NCI-H2107 treated with DMSO at 0.1 percent for 48 hours (cell line): Measurements from ENCODE around the gene LSR.
A peak's percentile ranks its signal among the peaks of the same experiment; 100 is the strongest.

Source experiments
- DNase-seq: peaks from one replicate; lab custom pipeline; 2025; ENCODE audit not compliant: unreplicated experiment; lab: John Stamatoyannopoulos, UW

The LSR gene

GRCh38 chr19:35248310-35249145 is at the start of gene LSR:
TSS of gene LSR (plus strand) at chr19:35249002. CDS start at chr19:35249023, 21 bp downstream.
- DNase-seq, result peak; percentile 83

GRCh38 chr19:35199481-35199880 is 49.3 kb upstream of the LSR start:
- DNase-seq, result no peak

- no peak for DNase-seq
These were observed 45.8 kb upstream of the LSR start for GRCh38 chr19:35202722-35203688.

DNA sequence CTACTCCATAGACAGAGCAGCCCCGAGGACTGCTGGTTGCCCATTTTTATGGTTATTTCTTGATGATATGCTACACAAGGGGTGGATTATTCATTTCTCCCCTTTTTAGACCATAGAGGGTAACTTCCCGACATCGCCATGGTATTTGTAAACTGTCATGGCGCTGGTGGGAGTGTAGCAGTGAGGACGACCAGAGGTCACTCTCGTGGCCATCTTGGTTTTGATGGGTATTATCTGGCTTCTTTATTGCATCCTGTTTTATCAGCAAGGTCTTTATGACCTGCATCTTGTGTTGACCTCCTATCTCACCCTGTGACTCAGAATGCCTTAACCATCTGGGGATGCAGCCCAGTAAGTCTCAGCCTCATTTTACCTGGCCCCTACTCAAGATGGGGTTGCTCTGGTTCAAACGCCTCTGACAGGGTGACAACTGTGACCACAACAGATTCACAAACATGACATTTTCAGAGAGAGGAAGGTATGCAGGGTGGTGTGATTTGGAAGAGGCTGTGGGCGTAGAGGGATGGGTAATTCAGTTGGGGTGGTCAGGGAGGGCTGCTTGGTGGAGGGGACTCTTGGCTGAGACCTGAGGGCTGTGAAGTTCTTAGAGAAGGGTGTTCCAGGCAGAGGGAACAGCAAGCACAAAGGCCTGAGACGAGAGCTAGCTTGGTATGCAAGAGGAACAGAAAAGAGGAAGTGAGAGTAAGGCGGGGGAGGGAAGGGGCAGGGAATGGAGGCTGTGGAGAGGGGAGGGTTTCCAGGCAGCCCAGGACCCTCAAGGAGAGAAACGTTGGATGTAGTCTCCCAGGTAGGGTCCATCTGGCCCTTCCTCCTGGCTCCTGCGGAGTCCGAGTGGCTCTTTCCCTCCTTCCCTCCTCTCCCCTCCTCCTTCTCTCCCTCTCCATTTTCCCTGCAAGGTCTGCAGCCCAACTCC is 43.7 kb upstream of the LSR start:
- no peak for DNase-seq

DNA sequence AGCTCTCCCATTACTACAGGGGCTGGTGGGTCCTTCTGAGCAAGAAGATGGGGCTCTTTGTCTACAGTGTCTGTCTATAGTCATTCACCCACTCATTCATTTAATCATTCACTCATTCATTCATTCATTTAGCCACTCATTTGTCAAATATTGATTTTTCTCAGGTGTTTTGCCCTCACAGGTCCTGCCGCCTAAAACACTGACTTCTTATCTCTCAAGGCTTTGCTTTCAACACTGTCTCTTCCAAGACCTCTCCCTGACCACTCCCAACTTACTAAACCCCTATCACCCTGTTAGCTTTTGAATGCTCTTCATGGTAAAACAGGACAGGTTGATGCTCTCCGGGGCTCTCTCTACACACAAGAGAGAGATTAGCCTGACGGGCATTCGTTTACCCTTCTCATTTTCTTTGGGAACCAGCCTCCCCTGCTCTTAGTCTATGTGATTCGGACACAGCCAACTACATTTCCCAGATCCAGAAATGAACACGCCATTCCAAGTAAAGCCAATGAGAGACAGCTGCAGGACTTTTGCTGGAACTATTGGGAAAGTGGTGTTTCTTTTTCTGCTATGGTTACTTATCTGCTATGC is 43.0 kb upstream of the LSR start:
- no peak for DNase-seq

DNA sequence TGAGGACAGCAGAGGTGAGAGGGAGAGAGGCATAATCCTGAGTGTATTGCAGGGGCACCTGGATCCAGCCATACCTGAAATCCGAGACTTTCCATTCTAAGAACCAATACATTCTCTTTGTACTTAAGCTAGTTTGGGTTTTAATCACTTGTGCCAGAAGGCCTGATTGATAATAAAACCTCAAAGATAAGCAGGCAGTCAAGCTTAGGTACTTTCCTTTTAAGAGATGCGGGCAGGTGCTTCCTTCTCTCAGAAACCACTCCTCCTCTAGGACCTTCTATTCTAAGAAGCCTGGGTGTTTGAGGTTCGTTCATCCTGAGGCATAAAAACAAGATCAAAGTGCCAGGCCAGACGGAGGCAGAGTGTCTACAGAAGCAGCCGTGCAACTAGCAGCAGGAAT is 42.4 kb upstream of the LSR start:
- DNase-seq, result no peak

DNA sequence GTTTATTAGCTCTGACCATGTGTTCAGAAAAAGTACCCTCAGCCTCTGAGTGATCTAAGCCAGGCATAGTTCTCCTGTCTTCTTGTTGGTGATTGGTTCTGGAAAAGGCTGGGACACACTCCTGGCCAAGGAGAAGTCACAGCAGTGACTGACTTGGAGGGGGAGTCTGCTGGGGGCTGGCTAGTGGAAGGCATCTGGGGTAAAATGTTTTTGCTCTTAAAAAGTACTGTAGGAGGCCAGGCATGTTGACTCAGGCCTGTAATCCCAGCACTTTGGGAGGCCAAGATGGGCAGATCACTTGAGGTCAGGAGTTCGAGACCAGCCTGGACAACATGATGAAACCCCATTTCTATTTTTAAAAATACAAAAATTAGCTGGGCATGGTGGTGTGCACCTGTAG is 41.9 kb upstream of the LSR start:
- no peak for DNase-seq

DNA sequence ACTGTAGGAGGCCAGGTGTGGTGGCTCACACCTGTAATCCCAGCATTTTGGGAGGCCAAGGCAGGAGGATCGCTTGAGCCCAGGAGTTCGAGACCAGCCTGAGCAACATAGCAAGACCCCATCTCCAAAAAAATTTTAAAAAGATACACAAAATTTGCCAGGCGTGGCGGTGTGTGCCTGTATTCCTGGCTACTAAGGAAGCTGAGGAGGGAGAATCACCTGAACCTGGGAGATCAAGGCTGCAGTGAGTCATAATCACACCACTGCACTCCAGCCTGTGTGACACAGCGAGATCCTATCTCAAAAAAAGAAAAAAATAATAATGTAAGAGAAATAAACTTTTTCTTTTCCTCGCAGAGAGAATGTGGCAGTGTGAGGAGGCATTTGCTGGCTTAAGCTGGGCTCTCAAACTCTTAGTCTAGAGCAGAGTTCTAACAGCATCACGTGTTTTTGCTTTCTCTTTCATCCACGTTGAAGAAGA is 41.4 kb upstream of the LSR start:
- no peak for DNase-seq

GRCh38 chr19:35208121-35208520 is 40.7 kb upstream of the LSR start:
- DNase-seq, result no peak

GRCh38 chr19:35209646-35210045 is 39.2 kb upstream of the LSR start:
- DNase-seq, result no peak

GRCh38 chr19:35211545-35212230 is 37.1 kb upstream of the LSR start:
- DNase-seq, result no peak

GRCh38 chr19:35212241-35212640 is 36.6 kb upstream of the LSR start:
- DNase-seq, result no peak

GRCh38 chr19:35213663-35214632 is 34.9 kb upstream of the LSR start:
- peak; percentile 26 for DNase-seq

DNA sequence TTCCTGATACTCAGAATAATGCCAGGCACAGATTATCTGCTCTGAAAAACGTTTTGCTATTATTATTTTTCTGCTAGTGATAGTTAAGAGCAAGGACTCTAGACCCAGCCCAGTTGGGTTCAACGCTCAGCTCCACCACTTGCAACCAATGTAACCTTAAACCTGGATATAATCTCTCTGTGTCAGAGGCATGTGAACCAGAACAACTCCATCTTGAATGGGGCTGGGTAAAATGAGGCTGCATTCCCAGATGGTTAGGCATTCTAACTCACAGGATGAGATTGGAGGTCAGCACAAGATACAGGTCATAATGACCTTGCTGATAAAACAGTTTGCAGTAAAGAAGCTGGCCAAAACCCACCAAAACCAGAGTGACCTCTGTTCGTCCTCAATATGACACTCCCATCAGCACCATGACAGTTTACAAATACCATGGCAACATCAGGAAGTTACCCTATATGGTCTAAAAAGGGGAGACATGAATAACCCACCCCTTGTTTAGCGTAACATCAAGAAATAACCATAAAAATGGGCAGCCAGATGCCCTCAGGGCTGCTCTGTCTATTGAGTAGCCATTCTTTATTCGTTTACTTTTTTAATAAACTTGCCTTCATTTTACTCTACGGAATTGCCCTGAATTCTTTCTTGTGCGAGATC is 33.9 kb upstream of the LSR start:
- DNase-seq, result no peak

DNA sequence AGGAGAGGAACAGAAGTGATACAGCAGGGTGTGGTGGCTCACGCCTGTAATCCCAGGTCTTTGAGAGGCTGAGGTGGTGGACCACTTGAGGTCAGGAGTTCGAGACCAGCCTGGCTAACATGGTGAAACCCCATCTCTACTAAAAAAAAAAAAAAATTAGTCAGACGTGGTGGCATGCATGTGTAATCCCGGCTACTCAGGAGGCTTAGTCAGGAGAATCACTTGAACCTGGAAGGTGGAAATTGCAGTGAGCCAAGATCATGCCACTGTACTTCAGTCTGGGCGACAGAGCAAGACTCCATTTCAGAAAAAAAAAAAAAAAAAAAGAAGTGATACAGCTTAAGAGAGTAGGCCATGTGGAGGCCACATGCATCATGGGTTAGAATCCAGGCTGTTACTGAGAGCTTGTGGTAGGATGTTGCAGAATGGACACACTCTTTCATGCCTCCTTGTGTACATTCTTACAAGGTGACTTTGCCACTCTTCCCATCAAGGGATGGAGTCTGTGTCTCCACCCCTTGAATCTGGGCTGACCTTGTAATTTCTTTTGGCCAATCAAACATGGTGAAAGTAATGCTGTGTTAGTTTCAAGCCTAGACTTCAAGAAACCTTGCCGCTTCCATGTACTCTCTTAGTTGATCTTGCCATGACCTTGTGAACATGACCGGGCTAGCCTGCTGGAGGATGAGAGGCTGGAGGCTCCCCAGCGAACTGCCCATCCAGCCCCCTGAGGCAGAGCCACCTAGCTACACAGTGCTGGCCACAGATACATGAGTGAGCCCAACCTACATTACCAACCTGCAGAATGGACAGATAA is 32.6 kb upstream of the LSR start:
- DNase-seq, result no peak

GRCh38 chr19:35216833-35217648 is 31.8 kb upstream of the LSR start:
- DNase-seq, result no peak
